ENCODE data around the gene FARP2.

- no peak for TF ChIP-seq CTCF (conservative IDR thresholded peaks at IDR 0.05 in 1 of 2, IDR thresholded peaks at IDR 0.05 in 1 of 2; ENCODE audit: low read depth in 1 of 2, low read length in 2 of 2)
- no peak for TF ChIP-seq EZH2 (IDR thresholded peaks at IDR 0.05; ENCODE audit: low read length, missing control alignments)
These were observed 65.2 kb downstream of the FARP2 start for GRCh38 chr2:241421330-241421729.
